GM19455 (cell line): ENCODE results near the gene CENPV.

Source experiments
- ATAC-seq: cut with Tn5 transposase; IDR thresholded peaks from one replicate; pipeline ENCODE4 v1.9.1; 2021; ENCODE audit not compliant: unreplicated experiment

The CENPV gene

DNA sequence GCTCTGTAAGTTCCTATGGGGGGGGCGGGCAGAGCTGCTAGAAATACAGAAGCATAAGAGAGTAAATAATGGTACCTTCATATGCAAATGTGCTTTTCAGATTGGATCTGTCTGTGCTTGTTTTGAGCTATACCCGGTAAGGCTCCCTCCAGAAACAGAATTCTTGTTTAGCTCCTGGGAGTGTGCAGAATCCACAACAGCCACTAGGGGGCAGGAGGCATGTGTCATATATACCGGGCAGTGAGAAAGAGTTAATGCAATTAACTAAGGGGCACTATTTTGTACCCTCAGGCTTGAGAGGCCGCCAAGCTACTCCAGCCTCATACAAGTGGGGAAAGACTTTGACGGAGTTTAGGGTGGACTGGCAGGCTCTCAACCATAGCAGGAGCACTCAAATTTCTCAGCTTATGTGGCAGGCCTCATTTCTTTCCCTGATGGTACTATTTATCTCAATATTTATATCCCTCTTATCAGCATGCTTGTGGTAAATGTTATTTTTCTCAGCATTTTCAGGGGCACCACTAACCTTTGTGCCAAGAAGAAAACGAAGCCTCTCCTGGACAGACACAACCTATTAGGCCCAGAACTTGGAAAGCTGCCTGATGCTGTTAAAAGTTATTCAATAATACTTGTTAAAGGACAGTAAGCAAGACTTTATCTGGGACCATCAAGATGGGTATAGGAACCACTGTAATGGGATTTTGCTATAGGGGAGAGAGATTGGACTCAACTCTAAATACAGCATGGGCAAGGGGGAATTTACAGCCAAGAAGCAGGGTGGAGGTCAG, 10.7 kb upstream of the CENPV start:
- ATAC-seq = peak; percentile 59

DNA sequence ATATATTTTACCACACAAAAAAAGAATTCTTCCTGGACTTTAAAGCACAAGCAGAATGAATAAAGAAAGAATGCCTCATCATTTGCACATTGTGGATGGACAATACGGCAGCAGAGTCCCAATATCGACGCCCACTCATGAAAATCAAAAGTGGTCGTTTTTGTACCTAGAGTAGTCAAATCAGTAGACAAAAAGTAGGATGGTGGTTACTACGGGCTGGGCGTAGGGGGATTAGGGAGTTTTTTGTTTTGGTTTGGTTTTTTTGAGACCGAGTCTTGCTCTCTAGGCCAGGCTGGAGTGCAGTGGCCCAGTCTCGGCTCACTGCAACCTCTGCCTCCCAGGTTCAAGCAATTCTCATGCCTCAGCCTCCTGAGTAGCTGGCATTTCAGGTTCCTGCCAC, 8.6 kb upstream of the CENPV start:
- ATAC-seq = no peak

DNA sequence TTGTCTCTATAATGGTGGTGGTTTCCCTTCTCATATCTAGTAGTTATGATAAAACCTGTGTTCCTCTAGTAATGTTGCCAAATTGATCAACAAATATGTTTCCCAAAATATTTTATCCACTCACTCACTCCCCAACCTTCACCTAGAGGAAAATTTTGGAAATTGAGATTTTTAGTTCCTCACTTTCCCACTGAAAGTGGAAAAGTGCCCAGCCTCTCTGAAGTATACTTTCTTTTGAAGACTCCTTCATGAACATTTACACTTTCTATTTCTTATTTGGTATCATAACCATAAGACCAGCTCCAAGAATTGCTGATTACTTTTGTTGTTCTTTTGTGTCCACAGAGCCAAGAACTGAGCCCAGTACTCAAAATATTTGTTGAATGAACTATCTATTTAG, 5.1 kb upstream of the CENPV start:
- ATAC-seq = no peak

DNA sequence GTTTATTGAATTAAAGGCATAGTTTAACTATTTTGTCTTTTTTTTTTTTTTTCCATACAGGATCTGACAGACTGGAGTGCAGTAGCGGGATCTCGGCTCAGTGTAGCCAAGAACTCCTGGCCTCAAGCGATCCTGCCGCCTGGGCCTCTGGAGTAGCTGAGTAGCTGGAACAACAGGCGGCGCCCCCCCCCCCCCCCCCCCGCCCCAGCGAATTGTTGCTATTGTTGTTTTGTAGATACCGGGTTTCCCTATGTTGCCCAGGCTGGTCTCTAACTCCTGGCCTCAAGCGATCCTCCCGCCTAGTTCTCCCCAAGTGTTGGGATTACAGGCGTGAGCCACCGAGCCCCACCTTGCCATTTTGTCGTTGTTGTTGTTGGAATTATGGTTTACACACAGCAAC, 1.3 kb upstream of the CENPV start:
- ATAC-seq = no peak

DNA sequence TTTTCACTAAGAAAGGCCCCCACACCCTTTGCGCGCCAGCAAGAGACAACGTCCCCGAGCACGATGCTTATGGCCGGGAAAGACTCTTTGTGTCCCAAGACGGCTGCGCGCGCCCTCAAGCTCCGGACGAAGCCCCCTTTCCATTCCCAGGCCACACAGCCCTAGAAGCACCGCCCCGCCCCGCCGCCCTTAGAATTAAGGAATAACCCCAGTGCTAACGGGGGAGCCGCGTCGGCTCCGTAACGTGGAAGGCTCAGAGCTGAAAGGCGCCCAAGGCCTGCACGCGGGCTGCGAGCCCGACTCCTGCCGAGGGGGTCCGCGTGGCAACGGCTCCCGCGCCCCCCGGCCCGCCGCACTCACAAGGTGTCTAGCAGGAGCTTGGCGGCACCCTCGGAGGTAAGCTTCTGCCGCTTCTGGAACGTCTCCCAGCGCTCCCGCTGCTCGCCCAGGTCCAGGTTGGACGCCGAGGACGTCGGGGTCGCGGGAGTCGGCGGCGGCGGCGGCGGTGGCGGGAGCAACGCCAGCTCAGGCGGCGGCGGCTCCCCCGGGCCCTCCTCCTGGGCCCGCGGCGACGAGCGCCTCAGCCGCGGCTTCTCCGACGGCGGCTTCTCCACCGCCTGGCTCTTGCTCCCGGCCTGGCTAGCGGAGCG, 477 bp downstream of the CENPV start:
- ATAC-seq = peak; percentile 47

DNA sequence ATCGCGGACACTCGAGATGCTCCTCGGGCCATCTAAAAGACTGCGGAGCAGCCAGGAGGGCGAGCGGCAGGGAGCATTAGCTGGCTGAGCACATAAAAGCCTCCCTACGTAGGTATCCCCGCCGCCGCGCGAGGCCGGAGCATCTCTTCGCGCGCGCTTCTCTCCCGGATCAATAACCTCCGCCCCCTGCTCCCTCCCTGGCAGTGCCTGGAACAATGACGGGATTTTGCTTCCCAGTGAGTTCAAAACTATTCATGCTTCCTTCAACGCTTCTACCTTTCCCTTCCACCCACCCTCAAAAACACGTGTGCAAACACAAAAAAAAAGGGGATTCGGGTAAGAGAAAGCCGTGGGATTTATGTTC, 984 bp downstream of the CENPV start:
- no peak for ATAC-seq

DNA sequence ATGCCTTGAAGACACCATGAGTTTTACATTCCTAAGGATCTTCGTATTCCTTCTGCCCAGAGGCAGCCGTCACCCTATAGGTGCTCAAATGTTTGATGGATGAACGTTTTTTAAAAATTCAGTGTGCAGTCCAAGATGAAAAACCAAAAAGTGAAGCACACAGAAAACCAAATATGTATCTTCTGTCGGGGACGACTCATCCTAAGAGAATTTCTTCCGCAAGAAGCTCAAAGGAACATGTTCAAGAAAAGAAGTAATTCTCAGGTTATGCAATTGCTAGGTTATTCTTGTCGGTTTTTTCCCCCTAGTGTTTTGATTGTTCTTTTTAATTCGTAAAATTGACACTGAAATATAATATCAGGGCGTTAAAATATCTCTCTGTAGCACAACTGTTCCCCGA, 1.4 kb downstream of the CENPV start:
- no peak for ATAC-seq

DNA sequence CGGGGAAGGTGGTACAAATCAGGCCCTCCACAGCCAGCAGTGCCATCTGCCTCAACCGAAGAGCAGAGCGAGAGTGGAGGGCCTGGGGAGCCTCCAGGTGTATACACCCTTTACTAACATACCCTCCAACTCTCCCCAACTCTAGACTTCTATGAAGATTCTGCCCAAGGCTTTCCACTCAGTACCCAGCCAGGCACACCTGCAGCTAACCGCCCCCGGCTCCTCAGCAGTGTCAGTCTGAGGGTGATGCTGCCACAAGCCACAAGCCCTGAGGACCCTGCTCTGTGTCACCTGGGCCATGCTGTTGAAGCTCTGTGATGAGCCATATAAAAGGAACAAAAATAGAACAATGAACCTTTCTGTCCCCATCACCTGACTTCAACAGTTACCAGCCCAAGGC, 3.8 kb downstream of the CENPV start:
- ATAC-seq = no peak

DNA sequence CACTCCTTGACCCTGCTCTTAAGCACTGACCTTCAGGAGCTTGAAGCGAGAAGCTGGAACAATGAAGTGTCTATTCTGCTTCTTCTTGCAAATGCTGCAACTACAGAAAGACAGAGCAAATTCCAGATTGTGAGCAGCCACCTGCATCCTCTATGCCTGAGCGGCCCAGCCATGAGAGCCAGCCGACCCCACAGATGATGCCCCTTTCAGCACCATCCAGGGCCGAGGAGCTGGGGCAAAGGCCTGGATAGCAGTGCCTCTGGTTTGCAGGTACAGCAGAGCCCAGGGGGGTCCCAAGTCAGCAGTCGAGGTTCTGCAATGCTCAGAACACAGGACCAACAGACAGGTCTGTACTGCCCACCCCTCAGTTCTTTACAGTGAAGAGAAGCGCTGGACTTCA, 4.7 kb downstream of the CENPV start:
- no peak for ATAC-seq

DNA sequence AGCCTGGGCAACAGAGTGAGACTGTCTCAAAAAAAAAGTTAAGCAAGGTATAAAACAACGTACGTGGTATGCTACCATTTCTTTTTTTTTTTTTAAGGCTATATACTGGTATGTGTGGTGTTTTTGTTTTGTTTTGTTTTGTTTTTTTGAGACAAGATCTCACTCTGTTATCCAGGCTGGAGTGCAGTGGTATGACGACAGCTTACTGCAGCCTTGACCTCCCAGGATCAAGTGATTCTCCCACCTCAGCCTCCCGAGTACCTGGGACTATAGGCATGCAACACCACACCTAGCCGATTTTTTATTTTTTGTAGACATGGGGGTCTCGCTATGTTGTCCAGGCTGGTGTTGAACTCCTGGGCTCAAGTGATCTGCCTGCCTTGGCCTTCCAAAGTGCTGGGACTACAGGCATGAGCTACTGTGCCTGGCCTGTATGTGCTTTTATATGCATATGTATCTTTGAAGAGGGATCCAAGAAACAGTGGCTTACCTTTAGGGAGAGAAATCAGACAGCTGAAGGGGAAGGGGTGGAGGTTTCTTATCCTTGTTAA, 6.5 kb downstream of the CENPV start:
- ATAC-seq = no peak

DNA sequence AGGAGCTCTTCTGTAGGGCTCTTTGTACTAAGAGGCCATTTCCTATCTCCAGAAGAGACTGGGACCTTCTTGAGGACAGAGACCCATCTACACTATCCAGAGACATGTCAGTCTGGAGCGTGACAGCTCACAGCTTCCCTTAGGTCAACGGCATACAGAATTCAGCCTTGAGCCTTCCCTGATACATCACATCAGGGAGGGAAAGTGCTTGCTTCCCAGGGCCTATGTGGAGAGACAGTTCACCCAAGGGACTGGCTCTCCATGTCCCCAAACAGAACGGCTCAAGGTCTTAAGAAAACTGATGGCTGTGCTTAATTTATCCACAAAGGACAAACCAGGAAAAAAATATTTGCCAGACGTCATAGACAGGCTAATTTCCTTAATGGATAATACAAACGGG, 7.7 kb downstream of the CENPV start:
- no peak for ATAC-seq

DNA sequence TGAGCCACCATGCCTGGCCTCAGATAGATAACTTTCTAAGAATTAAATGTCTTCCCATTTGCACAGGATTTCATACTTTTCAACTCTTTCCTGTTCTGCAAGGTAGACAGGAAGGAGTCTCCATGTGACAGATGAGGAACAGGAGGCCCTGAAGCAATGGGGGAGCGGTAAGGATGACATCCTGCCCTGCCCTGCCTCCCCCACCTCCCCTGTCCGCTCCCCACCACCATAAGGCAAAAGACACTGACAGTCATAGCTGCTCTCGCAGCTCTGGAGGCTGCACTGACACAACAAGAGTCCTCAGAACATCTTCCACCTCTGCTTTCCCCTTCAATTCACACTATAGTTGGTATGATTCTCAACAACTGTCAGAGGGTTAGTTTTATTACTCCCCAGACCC, 9.7 kb downstream of the CENPV start:
- no peak for ATAC-seq

DNA sequence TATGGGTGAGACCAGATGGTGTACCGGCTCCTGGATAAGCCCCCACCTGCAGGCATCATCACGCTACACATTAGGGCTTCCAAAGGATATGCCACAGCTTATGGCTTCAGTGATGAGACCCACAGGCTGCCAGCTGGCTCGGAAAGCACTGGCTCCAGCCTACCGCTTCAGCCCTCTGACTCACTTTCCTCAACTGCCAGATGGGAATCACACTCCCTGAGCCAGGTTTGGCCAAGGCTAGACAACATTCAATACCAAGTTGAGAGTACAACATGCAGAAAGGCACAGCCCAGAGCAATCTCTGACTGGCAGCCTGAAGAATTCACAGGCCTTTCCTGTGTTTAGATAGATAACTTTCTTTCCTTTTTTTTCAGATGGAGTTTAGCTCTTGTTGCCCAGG, 10.3 kb downstream of the CENPV start:
- no peak for ATAC-seq

DNA sequence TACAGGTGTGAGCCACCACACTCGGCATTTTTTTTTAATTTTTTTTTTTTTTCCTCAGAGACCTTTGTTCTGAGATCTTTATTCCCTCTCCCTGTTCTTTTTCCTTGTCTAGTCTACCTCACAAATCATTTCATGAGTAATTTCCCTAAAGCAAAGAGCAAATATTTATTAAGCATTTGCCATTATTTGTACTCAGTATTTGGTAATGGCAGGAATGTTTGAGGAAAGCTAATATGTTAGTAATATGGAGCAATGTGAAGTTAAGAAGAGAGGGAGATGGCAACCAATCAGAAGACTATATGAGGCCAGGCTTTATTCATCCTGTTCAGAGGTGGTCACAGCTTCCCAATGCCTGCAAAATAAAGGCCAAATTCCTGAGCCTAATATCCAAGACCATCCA, 13.3 kb downstream of the CENPV start:
- ATAC-seq = no peak

DNA sequence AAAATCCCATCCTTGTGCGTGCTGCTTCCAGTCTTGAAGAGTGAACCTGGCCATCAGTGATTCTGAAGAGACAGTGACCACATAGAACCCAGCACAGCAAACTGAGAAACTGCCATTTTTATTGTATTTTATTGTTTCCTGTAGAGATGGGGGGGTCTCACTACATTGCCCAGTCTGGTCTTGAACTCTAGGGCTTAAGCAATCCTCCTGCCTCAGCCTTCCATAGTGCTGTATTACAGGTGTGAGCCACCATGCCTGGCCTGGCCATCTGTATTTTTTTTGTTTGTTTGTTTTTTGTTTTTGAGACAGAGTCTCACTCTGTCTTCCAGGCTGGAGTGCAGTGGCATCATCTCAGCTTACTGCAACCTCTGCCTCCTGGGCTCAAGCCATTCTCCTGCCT, 13.9 kb downstream of the CENPV start:
- no peak for ATAC-seq

DNA sequence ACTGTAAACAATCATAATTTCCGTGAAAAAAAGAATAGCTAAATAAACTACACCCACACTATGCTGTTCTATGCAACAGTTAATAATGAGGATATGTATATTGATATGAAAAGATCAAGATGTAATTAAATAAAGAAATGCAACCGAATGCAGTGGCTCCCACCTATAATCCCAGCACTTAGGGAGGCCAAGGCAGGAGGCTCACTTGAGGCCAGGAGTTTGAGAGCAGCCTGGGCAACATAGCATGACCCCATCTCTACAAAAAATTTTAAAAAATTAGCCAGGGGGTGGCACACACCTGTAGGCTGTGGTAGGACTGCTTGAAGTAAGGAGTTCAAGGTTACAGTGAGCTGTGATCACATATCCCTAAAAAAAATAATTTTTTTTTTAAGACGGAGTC, 14.9 kb downstream of the CENPV start:
- ATAC-seq = no peak

DNA sequence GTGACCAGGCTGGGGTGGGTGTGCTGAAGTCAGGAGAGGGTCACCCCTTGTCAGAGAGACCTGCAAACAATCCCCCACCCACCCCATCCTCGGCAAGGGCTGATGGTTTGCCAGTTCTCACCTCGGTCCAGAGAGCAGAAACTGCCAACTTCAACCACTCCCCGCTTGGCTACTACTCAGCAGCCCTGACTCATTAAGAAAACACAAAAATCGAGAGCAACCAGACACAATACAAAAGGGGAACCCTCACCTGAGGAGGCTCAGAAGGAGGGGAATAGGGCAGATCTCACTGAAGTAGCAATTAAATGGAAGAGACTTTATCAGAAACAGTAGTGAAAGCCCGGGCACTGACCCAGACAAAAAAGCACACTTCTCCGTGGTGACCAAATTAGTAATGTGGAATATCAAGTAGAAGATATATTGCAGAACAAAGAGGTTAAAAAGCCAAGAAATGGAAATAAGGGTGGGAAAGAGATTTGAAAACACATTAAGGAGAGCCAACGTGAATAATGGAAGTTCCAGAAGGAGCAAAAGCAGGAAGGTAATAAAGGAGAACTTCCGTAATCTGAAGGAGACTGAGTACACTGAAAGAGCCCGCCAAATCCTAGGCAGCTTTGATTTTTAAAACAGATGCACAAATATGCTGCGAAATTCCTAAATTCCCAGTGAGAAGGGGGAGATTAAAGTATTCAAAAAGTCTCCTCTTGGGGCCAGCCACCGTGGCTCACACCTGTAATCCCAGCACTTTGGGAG, 23.6 kb downstream of the CENPV start:
- no peak for ATAC-seq

DNA sequence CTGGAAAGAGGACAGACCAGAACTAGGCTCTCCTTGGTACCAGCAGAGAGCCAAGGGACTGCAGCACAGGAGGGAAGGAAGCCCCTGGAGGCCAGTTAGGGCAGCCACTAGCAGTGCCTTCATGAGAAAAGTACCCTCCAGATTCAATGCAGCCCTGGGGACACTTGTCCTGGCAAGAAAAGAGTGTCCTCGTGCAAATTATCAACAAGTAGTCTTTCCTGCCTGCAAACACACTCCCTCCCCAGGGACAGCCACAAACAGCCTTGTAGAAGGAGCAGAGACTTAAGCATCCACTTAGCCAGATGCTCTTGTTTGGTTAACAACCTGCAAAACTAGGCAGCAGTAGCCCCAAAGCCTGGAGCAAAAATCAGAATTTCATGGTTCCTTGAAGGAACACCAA, 24.3 kb downstream of the CENPV start:
- ATAC-seq = no peak

DNA sequence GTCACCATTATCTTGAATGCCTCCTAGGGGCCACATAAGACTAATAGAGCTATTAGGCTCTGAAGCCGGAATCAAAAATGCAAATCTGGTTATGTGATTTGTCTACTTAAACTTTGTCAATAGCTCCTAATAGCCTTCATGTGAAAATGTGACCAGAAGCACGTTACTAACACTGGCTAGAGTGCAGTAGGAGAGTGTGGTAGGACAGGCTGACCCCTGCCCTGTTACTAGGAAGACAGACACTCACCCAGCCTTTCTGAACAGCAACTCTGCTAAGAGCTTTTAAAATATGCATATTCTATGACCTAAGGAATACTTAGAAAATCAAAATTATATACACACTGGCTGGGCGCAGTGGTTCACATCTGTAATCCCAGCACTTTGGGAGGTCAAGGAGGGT, 26.3 kb downstream of the CENPV start:
- ATAC-seq = no peak

DNA sequence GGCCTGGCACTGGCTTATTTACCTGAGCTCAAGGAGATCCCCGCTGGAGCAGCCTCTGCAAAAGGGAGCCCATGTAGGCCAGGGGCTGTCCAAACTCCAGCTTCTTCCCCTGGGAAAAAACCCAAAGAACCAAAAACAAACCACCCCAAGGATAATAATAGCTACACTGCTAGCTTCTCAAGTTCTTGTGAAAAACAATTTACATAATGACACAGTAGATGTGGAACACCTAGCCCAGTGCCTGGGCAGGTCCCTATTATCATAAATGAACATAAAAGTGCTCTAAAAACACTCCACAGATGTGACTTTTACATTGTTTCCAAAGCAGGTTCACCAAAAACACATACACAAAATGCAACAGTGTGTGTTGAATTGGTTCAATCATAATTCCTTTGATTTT, 27.3 kb downstream of the CENPV start:
- no peak for ATAC-seq

DNA sequence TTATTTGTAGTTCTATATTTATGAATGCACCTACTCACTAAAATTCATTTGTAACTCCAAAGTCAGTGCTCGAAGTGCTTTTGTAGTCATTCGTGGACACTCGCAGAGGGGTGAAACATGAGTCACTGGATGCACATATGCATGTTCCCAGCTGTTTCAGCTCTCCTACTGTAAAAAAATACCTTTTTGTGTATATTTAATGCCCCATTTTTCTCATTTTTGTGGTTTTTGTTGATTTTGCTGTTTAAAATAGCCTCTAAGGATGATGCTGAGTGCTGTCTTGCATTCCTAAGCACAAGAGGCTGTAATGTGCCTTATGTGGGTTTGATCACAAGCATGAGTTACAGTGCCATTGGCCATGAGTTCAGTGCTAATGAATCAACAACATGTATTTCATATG, 30.6 kb downstream of the CENPV start:
- no peak for ATAC-seq

DNA sequence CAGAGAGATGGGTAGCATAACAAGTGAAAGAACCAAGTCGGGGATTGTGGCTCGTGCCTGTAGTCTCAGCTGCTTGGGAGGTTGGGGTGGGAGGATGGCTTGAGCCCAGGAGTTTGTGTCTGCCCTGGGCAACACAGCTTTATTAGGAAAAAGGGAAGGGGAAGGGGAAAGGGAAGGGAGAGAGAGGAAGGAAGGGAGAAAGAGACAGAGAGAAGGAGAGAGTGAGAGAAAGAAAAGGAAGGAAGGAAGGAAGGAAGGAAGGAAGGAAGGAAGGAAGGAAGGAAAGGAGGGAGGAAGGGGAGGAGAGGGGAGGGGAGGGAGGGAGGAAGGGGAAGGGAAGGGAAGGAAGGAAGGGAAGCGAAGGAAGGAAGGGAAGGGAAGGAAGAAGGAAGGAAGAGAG, 33.3 kb downstream of the CENPV start:
- no peak for ATAC-seq
